Subcutaneous adipose tissue (tissue), 4 donors: ENCODE measurements around the gene TNFSF11. TPM values are rescaled to one million over a fixed set of nuclear protein-coding genes. Genes with fewer than 3 reads are reported as not detected.

ENCODE experiments used
- CTCF ChIP-seq: fragments of 450-650 bp; IDR thresholded peaks from one replicate; pipeline ENCODE4 v1.5.1; 2016; ENCODE audit warnings: low read depth, mild to moderate bottlenecking, control low read depth, antibody characterized with exemption, moderate library complexity
- total RNA-seq, 4 donors: library from RNA; depleted of rRNA; stranded (reverse); fragments of >200 nt; gene quantifications; one replicate each; pipeline ENCODE4 v1.1.0, GENCODE V29; 2016

The TNFSF11 gene
- total RNA-seq, 4 donors from 2014 or later = not detected

- no peak for TF ChIP-seq CTCF
These were observed 25.0 kb upstream of the TNFSF11 start for GRCh38 chr13:42548731-42549551.

GRCh38 chr13:42549552-42549936 lies 24.4 kb upstream of the TNFSF11 start:
- no peak for TF ChIP-seq CTCF

- no peak for TF ChIP-seq CTCF
These were observed 22.3 kb upstream of the TNFSF11 start for GRCh38 chr13:42551611-42552010.

GRCh38 chr13:42553098-42554046 lies 20.6 kb upstream of the TNFSF11 start:
- TF ChIP-seq CTCF = no peak

GRCh38 chr13:42559057-42559456 lies 14.9 kb upstream of the TNFSF11 start:
- no peak for TF ChIP-seq CTCF

GRCh38 chr13:42561752-42562467 lies 12.0 kb upstream of the TNFSF11 start:
- no peak for TF ChIP-seq CTCF

- no peak for TF ChIP-seq CTCF
These were observed 6.0 kb upstream of the TNFSF11 start for GRCh38 chr13:42567906-42568305.
